ENCODE results near the gene ATRX.

GRCh38 chrX:77802201-77802600, 16.2 kb upstream of the ATRX start:
- no peak for TF ChIP-seq CTCF (IDR thresholded peaks at IDR 0.05)
- TF ChIP-seq POLR2A (IDR thresholded peaks at IDR 0.05): no peak
